ENCODE data around the gene GGPS1. TPM values are rescaled to one million over a fixed set of nuclear protein-coding genes. Genes with fewer than 3 reads are reported as not detected.
"Not testable (repeated sequence)": the region's sequence is repeated elsewhere in the genome, so short reads cannot be mapped to it uniquely, and the experiment has no call there.

The GGPS1 gene
- 10 to 100 TPM in 2 of 3 donors, 1 to 10 TPM in 1; 8.5 to 26.1 (median 14.4) TPM for polyA plus RNA-seq

- H3K27ac ChIP-seq (ENCODE audit: low read depth, low read length) = peak within 1 kb of the TSS; percentile 96
- WGBS, 3 donors = 0% methylated on average over 54 of the region's 54 CpGs
Observed at GRCh38 chr1:235328271-235329138, at the start of gene GGPS1. TSS of gene GGPS1 (plus strand) at chr1:235328570. CDS start at chr1:235335265, 6,695 bp downstream.

DNA sequence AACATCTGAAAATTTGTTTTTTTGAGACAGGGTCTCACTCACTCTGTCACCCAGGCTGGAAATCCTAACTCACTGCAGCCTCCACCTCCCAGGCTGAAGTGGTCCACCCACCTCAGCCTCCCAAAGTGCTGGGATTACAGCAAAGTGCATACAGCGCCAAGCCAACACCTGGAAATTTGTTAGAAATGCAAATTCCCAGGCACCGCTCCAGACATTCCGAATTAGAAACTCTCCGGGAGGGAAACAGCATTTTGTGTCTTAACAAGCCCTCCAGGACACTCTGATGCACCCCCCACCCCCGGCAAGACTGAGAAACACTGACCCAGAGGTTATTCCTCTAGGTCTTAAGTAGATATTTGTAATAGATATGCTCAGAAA is 49.5 kb upstream of the GGPS1 start:
- WGBS, 3 donors = 56 to 82% (median 78%) methylated on average over 5 of the region's 5 CpGs
- no peak overlapping the region for H3K27ac ChIP-seq (ENCODE audit: low read depth, low read length)

GRCh38 chr1:235279694-235280093 is 48.7 kb upstream of the GGPS1 start:
- no peak overlapping the region for H3K27ac ChIP-seq (ENCODE audit: low read depth, low read length)
- WGBS, 3 donors = 46 to 67% (median 65%) methylated on average over 5 of the region's 5 CpGs

DNA sequence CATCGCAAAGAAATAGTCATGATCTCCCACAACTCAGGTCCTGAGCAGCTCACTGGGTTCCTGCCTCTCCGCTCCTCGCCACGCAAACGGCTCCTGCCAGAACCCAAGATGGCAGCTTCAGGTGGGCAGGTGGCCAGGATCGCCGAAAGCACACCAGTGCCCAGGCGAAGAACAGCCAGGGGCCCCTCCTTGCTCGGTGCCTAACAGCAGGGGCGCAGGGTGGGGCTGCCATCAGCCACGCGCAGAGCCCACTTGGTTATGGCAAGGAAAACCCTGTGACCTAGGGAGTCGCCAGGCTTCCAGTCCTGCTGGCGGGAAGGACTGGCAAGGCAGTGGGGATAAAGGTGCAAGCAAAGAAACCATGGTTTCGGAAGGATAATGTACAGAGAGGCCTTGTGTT is 47.9 kb upstream of the GGPS1 start:
- WGBS, 3 donors = 96 to 98% (median 97%) methylated on average over 15 of the region's 15 CpGs
- no peak overlapping the region for H3K27ac ChIP-seq (ENCODE audit: low read depth, low read length)

GRCh38 chr1:235283636-235284035 is 44.7 kb upstream of the GGPS1 start:
- H3K27ac ChIP-seq (ENCODE audit: low read depth, low read length) = not testable (repeated sequence)
- WGBS, 3 donors = 96 to 97% (median 97%) methylated on average over 13 of the region's 13 CpGs

DNA sequence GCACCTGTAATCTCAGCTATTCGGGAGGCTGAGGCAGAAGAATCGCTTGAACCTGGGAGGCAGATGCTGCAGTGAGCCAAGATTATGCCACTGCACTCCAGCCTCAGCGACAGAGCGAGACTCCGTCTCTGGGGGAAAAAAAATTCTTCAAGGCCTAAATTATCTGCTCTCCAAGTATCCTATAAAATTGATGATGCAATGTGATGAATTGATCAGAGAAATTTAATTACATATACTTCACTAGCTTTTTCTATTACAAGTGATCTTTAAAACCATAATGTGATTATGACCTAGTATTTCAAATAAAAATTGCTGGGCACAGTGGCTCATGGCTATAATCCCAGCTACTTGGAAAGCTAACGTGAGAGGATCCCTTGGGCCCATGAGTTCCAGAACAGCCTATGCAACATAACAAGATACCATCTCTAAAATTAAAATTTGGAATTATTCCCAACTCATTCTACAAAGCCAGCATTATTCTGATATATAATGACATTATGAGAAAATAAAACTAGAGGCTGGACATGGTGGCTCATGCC is 44.1 kb upstream of the GGPS1 start:
- WGBS, 3 donors = 87 to 94% (median 87%) methylated on average over 6 of the region's 6 CpGs
- H3K27ac ChIP-seq (ENCODE audit: low read depth, low read length) = no peak overlapping the region

GRCh38 chr1:235286667-235287066 is 41.7 kb upstream of the GGPS1 start:
- 89 to 91% (median 90%) methylated on average over 1 of the region's 1 CpG for WGBS, 3 donors
- H3K27ac ChIP-seq (ENCODE audit: low read depth, low read length) = no peak overlapping the region

GRCh38 chr1:235287208-235287882 is 41.0 kb upstream of the GGPS1 start:
- no peak overlapping the region for H3K27ac ChIP-seq (ENCODE audit: low read depth, low read length)
- 88 to 94% (median 89%) methylated on average over 4 of the region's 4 CpGs for WGBS, 3 donors

GRCh38 chr1:235289859-235290739 is 38.3 kb upstream of the GGPS1 start:
- 68 to 90% (median 88%) methylated on average over 12 of the region's 12 CpGs for WGBS, 3 donors
- no peak overlapping the region for H3K27ac ChIP-seq (ENCODE audit: low read depth, low read length)

- 90 to 93% (median 90%) methylated on average over 12 of the region's 12 CpGs for WGBS, 3 donors
Observed at GRCh38 chr1:235290740-235291502, 37.4 kb upstream of the GGPS1 start.

GRCh38 chr1:235291599-235292091 is 36.7 kb upstream of the GGPS1 start:
- no peak overlapping the region for H3K27ac ChIP-seq (ENCODE audit: low read depth, low read length)

More at GRCh38 chr1:235290740-235291502, 37.4 kb upstream of the GGPS1 start:
- H3K27ac ChIP-seq (ENCODE audit: low read depth, low read length) = no peak overlapping the region

GRCh38 chr1:235292790-235293189 is 35.6 kb upstream of the GGPS1 start:
- WGBS, 3 donors = 74 to 95% (median 94%) methylated on average over 4 of the region's 4 CpGs
- H3K27ac ChIP-seq (ENCODE audit: low read depth, low read length) = no peak overlapping the region

More at GRCh38 chr1:235291599-235292091, 36.7 kb upstream of the GGPS1 start:
- 59 to 64% (median 60%) methylated on average over 6 of the region's 6 CpGs for WGBS, 3 donors

DNA sequence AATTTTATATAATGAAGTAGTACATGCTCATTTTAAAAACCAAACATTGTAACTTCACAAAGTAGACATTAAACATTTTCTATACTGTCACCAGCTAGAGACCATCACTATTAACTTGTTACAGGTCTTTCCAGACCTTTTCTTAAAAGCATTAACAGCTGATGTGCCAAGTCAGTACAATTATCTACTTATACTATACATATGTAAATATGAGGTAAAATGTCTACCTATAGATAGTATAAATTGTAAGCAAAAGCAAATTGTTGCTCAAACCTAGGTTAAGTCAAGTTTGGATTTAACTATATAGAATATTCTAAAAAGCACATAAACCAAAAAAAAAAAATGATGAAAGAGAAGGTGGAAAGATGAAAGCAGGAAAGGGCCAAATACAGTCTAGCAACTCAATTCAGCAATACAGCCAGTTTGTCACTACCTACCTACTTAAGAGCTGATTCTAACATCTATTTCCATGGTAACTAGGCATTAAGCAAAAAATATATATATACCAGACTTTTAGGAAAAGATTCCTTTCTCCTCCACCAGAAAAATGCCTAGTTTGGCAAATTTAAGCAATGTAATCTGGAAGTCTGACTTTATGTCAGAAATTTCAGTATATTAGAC is 34.9 kb upstream of the GGPS1 start:
- H3K27ac ChIP-seq (ENCODE audit: low read depth, low read length) = no peak overlapping the region

DNA sequence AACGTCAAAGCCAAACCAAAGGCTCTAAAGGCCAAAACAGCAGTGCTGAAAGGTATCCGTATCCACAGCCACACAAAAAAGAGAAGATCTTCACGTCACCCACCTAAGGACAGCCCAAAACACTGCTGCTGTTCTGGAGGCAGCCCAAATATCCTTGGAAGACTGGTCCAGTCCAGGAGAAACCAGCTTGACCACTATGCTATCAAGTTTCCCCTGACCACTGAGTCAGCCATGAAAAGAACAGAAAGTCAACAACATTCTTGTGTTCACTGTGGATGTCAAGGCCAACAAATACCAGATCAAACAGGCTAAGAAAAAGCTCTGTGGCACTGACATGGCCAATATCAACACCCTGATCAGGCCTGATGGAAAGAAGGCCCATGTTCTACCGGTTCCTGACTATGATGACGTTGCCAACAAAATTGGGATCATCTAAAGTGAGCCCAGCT is 32.4 kb upstream of the GGPS1 start:
- H3K27ac ChIP-seq (ENCODE audit: low read depth, low read length) = no peak overlapping the region
- 37 to 94% (median 92%) methylated on average over 5 of the region's 5 CpGs for WGBS, 3 donors

DNA sequence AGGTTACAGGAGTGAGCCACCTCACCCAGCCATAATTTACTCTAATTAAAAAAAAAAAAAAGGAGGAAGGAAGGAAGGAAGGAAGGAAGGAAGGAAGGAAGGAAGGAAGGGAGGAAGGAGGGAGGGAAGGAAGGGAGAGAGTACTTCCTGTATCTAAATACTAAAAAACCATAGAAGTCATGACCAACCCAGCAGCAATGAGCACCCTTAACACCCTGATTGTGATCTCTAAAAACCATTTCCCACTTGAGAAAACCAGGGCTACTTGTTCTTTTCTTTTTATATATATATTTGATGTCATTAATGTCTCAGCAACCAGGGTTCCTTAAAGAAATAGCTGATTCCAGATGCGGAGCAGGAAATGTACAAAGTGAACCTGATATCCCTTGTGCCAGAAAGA is 31.6 kb upstream of the GGPS1 start:
- 96 to 100% (median 99%) methylated on average over 1 of the region's 1 CpG for WGBS, 3 donors
- no peak overlapping the region for H3K27ac ChIP-seq (ENCODE audit: low read depth, low read length)

DNA sequence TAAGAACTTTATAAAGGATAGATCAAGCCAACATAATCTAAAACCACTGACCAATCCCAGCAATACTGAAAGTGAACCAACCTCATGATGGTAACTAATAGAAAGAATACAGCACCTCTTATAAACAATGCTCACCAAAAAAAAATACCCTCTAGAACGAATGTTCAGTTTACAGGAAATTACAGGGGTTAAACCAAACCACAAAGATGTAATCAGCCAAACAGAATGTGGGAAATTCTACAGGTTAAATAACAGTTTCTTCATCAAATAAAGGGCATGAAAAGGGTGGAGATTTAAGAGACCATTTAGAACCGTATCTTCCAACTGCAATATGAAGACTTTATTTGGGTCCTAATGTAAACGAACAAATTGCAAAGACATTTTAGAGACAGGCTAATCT is 30.8 kb upstream of the GGPS1 start:
- 47 to 60% (median 54%) methylated on average over 3 of the region's 3 CpGs for WGBS, 3 donors
- no peak overlapping the region for H3K27ac ChIP-seq (ENCODE audit: low read depth, low read length)

GRCh38 chr1:235298758-235299157 is 29.6 kb upstream of the GGPS1 start:
- WGBS, 3 donors = 25 to 80% (median 61%) methylated on average over 2 of the region's 2 CpGs
- no peak overlapping the region for H3K27ac ChIP-seq (ENCODE audit: low read depth, low read length)

Data from adipose tissue (tissue), 3 donors.